ENCODE data around the gene NISCH.

DNA sequence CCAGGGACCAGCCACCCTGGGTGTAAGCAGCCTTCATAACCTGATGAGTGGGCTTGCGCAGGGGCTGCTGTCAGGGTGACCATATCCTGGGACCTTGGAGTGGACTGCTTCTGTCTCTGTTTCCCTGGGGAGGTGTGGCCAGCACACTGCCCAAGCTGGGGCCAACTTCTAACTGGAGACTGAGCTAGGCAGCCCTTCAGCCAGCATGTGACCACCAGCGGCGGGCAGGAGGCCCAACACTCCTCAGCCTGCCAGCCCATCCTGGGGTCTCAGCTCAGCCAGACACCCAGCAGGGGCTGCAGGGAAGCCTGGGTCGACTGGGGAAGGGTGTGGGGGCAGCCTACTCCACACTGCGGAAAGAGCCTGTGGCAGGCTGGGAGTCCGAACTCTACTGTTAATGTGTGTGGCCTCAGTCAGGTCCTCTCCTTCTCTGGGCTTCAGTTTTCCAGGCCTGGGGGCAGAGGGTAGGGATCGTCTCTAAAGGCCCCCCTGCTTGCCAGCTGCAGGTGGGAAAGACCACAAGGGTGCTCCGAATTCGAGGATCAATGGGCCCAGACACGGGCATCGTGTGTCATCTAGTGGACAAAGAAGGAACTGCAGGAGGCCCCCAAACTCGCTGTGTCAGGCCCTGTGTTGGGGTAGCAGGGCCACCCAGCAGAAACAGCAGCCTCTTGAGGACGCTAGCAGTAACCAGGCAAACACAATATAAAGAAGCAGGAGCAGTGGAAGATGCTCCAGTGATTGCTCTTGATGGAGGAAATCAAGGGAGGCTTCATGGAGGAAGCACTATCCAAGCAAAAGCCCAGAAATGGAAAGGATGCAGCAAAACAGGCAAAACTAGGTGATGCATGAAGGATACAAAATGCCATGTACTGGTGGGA lies 8.5 kb upstream of the NISCH start:
- TF ChIP-seq SP1 (IDR thresholded peaks at IDR 0.05), result no peak
- TF ChIP-seq ELF4 (IDR thresholded peaks at IDR 0.05), result no peak

Data from HEK293T (cell line).